ENCODE measurements around the gene SPATA1.

DNA sequence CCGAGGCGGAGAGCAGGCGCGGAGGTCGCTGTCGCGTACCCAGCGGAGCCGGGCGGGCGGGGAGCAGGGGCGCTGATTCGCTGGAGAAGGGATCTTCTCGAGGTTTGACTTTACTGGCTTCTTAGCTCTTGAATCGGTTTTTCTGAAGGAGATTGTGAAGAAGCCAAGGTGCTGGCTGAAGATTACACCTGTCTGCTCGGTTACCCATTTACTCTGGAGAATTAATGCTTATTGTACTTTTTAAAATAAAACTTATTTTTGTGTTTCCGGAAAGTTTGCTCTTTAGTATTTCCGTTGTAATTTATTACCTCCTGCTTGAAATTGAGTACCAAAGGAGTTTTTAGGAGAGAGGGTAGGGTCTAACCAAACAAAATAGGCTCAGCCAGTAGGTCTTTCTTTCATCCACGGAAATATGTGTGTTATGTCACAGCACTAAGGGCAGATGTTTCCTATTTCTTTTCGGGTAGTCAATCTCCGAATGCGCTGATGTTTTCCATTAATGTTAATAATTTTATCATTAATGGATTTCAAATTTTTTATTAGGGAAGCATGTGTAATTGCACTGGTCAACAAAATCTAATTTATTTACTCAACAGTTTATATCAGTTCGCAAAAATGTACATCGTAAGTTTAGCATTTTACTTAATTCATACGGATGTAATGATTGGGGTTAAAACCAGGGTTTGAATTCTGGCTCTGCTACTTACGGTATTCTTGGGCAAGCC is 705 bp downstream of the SPATA1 start:
- TF ChIP-seq YY1 (IDR thresholded peaks at IDR 0.05; ENCODE audit: insufficient read depth, insufficient read length) (no peak), ZNF274 (IDR thresholded peaks at IDR 0.05; ENCODE audit: low read depth, low read length) (no peak), SUZ12 (IDR thresholded peaks at IDR 0.05; ENCODE audit: extremely low read depth, insufficient read depth, insufficient read length) (no peak)
